Inflammatory macrophage treated with lipopolysaccharide for 1 hour (primary cell): ENCODE data around the gene TTC7B.

ENCODE experiments used
- DNase-seq, 2 donors: peaks; one replicate each; pipeline ENCODE4 v3.0.0-alpha.2; 2020 to 2022

The TTC7B gene

DNA sequence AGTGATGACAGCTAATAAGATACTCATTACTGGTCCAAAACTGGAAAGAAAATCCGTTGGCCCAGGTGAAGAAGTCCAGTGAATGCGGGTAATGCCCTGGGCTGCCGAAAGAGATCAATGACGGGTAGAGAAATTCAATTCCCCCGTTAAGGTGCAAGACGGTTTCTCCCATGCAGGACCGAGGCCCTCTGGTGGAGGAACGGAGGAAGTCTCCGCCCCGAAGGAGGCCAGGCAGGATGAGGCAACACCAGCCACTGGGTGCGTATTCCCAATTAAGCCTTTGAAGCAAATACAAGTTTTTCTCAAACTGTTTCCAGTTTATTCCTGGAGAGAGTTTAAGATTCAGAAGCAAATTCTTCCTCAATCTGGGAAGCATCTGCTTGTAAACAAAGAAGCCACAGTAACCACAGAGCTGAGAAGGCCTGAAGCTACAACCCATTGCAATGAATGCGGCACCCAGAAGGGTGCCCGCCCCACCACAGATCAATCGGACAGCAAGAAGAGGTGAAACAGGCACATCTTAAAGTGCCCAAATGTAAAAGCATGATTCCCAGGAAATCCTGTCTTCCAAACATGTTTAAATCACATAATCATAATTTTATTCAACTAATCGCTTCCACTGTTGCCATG is 118.5 kb downstream of the TTC7B start:
- peak; percentile 44 to 86 for DNase-seq

DNA sequence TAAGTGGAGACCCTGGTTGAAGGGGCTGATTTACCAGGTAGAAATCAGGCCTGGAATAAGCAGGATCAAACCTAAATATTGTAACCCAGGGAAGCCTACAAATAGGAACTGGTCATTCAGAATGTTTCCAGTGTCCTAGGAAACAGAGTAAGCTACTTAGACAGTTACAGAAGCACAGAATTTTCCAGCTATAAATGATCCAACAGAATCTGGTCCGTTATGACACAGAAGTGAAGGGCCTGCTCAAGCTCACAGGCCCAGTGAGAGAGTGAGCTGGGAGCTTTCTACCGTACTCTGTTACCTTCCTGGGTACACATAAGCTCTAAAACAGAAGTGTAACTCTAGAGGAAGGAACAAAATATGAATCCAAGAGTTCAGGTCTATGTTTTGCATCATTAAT is 119.1 kb downstream of the TTC7B start:
- DNase-seq, result no peak

DNA sequence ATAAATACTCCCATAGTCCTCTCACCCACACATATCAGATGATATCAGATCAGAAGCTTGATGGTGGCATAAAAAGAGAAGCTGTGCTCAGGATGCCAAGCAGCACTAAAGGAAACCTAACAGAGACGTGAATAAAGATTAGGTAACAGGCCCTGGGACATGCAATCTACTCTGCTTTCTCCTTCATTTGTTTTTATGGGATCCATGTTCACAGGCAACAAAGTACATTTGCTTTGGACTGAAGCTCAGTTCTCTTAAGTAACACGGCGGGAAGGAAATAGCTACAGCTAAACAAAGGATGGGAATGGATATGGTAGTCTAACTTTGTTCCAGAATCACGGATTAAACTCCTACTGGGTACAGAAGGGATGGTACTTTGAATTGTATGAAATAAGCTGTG is 119.5 kb downstream of the TTC7B start:
- no peak for DNase-seq

DNA sequence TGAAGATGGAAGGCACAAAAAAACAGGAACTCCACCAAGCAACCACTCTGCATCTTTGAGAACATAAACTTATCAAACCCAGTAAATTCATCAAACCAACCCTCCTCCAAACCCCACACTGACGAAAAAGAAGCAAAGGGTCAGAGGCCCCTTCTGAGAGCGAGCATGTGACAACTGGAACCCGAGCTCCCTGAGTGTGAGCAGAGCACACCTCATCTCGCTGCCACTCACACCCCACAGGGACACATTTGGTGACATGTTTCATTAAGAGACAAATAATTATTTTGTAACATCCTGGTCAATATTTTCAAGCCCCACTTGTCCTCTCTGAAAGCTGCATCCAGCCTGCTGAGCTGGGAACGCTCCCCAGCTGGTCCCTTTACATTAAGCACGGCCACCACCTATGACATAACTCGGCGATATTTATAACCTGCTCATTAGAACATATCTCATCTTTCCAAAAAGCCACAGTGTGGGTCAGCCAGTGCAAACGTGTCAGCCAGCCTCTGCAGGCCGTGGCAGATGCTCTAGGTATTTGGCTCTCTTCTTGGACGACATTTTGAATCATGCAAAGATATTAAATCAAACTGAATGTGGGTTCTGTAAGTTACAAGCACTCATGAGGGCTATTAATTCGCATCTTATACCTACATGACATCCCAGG is 120.1 kb downstream of the TTC7B start:
- DNase-seq, result no peak

DNA sequence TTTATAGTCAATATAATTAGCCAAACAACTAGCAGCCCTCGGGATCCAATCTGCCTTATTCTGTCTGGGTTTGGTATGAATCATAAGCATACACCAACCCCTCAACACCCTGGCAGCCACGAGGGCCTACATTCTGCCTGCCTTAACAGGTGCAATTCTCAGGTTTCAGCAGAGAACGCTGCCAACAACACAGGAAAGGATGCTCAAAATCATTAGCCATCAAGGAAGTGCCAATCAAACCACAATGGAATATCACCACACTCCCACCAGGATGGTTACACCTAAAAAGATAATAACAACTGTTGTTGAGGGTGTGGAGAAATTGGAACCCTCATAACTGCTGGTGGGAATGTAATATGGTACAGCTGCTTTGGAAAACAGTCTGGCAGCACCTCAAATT is 122.8 kb downstream of the TTC7B start:
- DNase-seq, result no peak

DNA sequence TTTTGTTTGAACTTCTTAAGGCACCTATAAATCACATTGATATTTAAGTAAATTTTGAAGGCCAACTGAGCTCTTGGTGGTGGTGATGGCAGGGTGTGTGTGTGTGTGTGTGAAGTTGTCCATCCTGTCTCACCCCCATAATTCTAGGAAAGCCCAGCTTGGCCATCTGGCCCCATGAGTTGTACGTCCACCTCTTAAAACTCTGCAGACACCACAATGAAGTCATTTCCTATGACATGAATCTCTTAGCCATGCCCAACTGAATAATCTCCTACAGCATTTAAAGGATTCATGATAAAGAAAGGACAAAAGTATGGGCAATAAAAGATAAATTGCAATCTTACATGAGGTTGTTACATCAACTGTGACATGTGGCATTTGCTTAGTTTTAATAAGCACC is 123.4 kb downstream of the TTC7B start:
- no peak for DNase-seq

DNA sequence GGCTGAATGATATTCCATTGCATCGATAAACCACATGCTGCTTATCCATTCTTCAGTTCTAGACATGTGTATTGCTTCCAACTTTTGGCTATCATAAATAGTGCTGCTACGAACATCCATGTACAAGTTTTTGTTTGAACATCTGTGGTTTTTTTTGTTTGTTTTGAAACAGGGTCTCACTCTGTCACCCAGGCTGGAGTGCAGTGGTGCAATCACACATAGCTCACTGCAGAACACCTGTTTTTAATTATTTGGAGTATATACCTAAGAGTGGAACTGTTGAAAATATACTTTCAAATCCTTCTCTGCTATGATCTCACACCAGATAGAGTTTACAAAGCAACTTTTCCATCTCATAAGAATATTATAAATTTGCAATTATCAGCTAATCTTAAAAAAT is 124.2 kb downstream of the TTC7B start:
- no peak for DNase-seq

DNA sequence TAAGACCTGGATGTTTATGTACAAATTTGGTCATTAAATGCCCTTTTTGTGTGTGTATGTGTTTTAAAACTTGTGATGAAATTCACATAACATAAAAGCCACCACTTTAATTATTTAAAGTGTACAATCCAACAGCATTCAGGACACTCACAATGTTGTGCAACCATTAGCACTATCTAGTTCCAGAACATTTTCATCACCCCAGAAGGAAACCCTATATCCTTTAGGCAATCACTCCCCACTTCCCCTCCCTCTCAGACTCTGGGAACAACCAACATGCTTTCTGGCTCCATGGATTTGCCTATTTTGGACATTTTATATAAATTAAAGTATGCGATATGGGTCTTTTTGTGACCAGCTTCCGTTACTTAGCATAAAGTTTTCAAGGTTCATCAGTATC is 124.6 kb downstream of the TTC7B start:
- DNase-seq, result no peak

DNA sequence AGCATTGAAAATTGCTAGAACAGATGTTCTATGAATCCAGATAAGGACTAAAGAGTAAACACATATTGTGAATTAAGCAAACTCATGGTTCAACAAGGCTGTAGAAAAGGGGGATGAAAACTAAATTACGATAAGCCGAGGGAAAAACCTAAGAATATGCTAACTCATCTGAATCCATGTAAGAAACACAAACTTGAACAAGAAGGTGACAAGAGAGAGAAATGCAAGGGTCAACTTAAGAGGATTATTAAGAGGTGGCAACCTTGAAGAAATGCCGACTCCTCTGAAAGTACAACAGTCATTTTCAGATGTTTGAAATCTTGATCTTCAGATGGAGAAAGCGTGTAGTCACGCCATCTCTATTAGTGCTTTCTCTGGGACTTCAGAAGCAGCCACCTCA is 128.6 kb downstream of the TTC7B start:
- no peak for DNase-seq

DNA sequence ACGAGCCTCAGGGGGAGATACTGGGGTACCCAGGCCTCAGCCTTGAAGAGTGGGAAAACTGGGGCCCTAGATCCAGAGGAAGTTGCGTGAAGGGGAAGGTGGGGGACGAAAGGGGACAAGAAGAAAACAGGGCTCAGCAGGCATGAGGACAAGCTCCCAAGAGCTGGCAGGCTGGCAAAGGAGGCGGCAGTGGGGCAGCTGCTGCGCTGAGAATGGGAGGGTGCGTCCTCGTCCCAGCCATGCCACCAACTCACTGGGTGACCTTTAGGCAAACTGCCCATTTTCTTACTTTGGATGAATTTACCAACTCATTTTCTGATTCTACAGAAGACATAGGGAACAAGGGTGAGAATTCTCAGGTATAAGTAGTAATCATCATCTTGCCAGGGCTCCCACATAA is 133.6 kb downstream of the TTC7B start:
- DNase-seq, result no peak

DNA sequence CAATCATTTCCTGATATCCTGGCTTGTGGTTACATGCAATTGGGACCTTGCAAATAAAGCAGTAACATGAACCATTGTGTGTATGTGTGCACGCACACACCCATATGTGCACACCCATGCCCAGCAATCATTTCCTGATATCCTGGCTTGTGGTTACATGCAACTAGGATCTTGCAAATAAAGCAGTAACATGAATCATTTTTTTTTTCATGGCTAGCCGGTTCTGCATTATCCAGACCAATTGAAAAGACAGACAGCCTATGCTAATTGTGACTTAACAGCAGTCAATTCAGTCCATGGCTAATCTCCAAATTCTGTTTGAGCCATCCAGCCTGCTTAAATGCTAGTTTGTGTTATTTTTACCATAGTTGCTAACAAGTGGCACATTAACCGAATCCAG is 134.3 kb downstream of the TTC7B start:
- peak in 1 of 2 donors; percentile 24 for DNase-seq

DNA sequence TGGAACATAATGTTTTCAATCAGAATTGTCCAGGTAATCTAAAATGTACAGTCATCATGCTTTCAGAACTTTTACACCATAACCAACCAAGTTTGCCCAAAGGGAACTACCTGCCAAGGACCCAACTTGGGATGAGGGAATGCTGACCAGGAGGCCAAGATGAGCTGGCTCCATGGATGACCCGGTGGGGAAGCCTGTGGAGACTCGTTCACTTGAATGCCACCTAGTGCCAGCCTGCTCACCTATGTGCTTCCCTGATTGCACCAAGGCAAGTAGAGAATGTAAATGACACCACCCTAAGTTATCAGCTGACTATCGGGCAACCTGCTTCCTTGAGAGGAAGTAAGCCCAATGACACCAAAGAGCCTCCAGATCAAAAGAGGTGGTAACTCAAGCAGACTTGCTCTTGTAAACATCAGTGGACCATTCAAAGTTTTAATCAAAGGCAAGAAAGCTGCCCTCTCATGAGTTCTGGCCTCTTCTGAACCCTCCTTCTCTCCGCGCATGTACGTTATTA is 137.3 kb downstream of the TTC7B start:
- DNase-seq, result no peak

DNA sequence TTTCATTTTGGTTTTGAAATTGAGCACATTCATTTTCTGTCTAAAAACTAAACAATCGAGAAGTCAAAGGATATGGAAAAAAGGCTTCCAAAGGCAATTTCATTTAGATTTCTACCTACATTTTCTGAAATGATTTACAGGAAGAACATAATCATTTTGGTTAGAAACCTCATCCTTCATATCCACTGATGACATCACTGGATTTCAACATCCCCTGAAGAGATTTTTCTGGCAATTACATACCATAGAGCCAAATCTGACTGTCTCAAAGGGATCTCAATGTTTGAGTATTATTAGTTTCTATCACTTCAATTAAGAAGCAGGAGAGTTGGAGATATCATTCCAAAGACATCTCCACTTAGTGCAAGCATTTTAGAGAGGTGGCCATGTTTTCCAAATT is 137.8 kb downstream of the TTC7B start:
- peak; percentile 44 to 64 for DNase-seq

DNA sequence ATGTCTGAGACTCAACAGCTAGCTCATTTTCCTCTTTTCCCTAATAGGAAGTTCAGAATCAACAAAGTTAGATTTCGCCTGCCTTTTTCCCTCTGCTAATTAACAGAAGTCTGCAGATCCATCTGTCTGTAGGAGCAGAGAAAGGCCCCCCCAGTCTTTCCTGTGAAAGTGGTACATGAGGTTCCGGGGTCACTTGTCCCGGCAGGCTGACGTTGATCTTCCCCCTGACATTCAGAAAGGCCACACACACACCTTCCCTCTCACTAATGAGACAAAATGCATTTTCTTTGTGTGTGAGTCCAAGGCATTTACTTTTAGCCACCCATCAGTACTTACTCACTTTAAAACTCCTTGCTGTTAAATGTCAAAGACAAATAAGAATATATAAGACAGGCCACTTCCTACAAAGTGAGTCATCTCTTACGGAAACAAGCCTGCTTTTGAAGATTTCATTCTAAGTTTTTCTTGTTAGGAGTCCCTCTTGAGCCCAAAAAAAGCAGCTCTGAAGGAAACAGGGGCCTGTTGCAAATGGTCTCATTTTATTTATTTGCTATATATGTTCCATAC is 138.7 kb downstream of the TTC7B start:
- DNase-seq, result peak in 1 of 2 donors; percentile 26

DNA sequence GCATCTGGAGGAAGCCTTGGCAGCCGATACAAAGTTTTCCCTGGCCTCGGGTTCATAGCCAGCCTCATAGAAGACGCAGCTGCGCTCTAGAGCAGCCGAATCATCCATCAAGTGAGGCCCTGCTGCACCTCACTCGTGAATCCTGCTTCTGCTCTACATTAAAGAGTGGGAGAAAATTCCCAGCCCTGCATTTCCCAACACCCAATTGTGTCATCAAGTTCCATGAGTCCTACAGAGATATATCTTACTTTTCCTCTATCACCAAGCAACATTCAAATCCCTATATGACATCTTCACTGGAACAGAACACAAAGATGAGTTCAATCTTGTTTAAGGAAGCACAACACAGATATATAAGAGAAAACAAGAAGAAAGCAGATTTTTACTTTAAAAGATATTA is 139.3 kb downstream of the TTC7B start:
- DNase-seq, result peak in 1 of 2 donors; percentile 30

DNA sequence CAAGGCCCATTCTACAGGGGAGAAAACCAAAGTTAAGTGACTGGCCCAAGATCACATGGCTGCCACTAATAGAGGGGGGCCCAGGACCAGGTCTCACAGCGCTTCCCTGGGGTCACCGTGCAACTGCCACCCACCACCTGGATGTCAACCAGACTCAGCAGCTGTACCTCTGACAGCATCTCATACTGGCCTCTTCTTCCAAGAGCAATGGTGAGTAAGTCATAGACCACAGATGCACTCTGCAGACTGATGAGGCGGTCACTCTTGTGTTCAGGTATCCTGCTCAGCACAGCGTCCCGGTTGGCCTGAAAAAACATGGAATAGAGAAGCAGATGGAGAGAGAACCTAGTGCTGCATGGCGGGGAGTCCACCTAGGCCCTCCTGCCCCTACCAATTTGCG is 139.9 kb downstream of the TTC7B start:
- no peak for DNase-seq

DNA sequence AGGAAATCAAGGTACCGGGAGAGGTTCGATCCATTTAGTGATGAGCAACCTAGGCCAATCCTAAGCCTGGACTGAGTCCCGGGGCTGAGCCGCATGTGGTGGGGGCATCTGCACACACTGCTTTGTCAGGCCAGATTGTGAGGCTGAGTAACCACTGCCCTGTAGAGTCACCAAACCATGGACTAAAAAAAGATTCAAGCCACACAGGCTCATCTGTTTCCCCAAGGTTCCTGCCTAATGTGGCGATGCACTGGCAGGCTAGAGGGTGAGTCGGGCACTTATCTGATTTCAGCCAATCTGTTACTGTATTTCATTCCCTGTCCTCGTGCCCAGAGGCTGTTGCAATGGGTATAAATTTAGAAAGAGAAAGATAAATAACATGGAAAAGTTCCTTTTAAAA is 140.8 kb downstream of the TTC7B start:
- DNase-seq, result peak in 1 of 2 donors; percentile 30

DNA sequence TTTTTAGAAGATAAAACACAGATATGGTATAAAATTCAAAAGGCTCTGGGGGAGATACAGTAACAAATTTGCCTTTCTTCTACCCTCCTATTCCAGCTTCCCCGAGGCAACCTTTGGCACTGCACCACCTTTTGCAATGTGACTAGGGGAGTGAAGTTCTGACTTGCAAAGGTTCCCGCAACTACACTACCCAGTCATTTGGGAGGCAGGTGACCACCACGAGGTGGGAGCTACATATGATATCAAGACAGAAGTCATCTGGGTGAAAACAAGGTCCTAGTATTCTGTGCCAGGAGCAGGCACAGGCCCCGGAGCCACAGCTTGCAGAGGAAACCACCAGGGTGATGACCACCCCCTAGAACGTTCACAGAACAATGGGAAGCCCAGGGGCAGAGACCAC is 141.5 kb downstream of the TTC7B start:
- no peak for DNase-seq

DNA sequence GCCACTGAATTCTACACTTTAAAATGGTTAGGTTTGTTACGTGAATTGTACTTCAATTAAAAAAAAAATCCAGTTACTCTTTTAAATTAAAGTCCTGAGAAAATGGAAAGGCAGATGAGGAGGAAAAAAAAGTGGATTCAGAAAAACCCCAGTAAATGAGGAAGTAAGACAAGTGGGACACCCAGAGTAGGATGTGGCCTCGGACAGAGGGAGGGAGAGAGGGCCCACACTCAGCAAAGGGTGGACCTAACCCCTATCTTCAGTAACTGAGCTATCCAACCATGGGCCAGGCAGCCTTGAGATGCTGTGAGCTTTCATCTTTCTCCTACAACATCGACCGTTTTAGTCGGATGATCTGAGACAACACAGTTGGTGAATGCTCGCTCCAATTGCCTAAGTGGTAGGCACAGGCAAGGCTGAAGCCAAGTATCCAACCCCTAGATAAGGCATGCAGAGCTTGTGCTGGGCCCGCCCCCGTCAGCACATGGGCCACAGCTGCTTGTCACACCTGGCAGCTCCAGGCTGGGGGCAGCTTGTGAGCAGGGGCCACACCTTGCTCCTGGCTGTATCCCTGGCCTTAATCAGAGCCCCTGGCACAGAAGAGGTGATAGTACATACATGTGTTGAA is 142.1 kb downstream of the TTC7B start:
- DNase-seq, result peak in 1 of 2 donors; percentile 31

DNA sequence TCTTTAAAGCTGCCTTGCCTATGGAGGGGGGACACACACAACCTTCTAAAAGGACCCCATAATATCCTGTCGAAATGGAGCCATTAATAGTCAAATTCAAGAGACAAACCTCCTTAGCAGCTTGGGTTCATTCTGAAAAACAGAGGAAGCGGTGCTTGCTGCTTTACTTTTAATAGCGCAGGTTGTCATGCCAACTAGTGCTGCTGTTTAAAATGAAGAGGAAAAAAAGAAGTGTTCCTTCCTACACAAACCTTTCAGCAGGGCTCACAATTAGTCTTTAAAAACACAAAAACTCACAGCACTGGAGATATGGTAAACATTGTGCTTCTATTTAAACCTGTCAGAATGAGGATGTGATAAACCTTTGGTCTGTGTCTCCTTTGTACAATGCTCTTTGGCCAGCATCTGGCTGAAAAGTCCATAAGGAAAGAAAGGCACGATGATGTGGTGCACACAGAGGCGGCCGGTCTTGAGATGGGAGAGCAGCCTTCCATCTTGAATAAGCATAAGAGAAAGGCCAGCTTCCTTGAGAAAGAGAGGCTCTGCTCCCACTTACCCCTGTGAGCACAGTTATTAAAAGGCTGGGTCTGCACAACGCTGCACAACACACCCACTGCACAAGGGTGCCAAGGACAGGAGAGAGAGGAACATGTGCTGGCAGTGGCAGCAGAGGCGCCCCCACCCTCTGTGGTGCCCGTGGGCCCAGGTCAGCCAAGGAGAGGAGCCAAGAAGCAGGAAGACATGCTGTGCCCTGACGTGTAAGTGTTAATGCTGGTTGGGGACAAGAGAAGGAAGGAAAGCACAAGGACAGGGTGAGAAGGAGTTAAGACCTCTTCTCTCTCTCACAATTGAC is 144.6 kb downstream of the TTC7B start:
- no peak for DNase-seq

DNA sequence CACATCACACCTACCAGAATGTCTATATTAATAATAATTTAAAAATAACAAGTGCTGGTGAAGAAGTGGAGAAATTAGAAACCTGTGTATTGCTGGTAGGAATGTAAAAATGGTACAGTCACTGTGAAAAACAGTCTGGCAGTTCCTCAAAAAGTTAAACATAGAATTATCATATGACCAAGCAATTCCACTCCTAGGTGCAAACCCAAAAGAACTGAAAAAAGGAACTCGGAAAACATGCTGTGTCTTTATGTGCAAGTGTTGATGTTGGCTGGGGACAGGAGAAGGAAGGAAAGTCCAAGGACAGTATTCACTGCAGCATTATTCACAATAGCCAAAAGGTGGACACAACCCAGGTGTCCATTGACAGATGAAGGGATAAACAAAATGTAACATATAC is 146.5 kb downstream of the TTC7B start:
- DNase-seq, result no peak

DNA sequence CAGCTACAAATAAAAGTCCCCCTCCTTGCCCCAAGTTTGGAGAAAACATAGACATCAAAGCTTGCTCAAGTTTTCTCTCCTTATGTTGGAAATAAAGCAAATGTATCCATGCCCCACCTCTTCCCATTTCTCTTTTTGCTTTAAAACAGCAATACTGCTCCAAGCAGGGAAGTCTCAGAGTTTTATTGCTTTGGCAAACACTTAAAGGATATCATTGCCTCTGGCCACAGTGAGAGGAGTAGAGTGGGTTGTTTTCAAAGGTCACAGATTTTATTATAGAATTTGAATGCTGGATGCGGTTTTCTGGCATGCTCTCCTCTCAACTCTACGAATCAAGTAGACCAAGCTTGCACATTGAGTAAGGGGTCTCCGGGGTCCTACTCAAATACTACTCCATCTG is 149.7 kb downstream of the TTC7B start:
- no peak for DNase-seq
